Cardiac fibroblast (primary cell): ENCODE data around the gene SLC25A13.
A peak's percentile ranks its signal among the peaks of the same experiment; 100 is the strongest.

ENCODE experiments used
- DNase-seq, 2 donors: peaks; one replicate each; pipeline versions ENCODE4 v3.0.0 to v3.0.0-alpha.2; 2010; ENCODE audit warnings: low read depth in 2 of 2
- H3K4me3 ChIP-seq, 2 donors: replicated peaks in 1 of 2; 1 replicate in 1 of 2; 2 replicates in 1 of 2; pipeline ENCODE4 v1.5.1; 2011; ENCODE audit warnings: low read depth in 2 of 2, low read length in 2 of 2, mild to moderate bottlenecking in 2 of 2, moderate library complexity in 1 of 2
- CTCF ChIP-seq: IDR thresholded peaks from one replicate; pipeline ENCODE4 v1.5.1; 2011; ENCODE audit warnings: low read depth, mild to moderate bottlenecking, low read length, inconsistent platforms

SLC25A13 gene

GRCh38 chr7:96225251-96225650, 96.6 kb downstream of the SLC25A13 start:
- DNase-seq, result no peak
- H3K4me3 ChIP-seq, result no peak overlapping the region
- TF ChIP-seq CTCF, result no peak

- no peak overlapping the region for H3K4me3 ChIP-seq
- peak; percentile 14 for TF ChIP-seq CTCF
- DNase-seq, result peak in 1 of 2 donors; percentile 18
Observed at GRCh38 chr7:96224685-96225084, 97.2 kb downstream of the SLC25A13 start.

- no peak overlapping the region for H3K4me3 ChIP-seq
- DNase-seq, result no peak
- no peak for TF ChIP-seq CTCF
Observed at GRCh38 chr7:96224073-96224472, 97.8 kb downstream of the SLC25A13 start.

GRCh38 chr7:96221888-96222287, 100.0 kb downstream of the SLC25A13 start:
- no peak for TF ChIP-seq CTCF
- H3K4me3 ChIP-seq, result no peak overlapping the region
- no peak for DNase-seq

GRCh38 chr7:96219378-96220130, 102.3 kb downstream of the SLC25A13 start:
- DNase-seq, result peak; percentile 64 to 80
- H3K4me3 ChIP-seq, result no peak overlapping the region
- no peak for TF ChIP-seq CTCF

GRCh38 chr7:96218664-96219243, 103.1 kb downstream of the SLC25A13 start:
- H3K4me3 ChIP-seq, result no peak overlapping the region
- no peak for DNase-seq
- TF ChIP-seq CTCF, result no peak
